OCI-LY3 (cell line): Measurements from ENCODE around the gene SHROOM1.

Experiments
- H2AFZ ChIP-seq: fragments of 200-600, 300-600 bp; shearing (Covaris generic); 2 replicates; pipeline ENCODE4 v1.6.0; 2014; ENCODE audit warnings: antibody characterized with exemption, low read depth, low read length
- H3K27ac ChIP-seq: fragments of 200-600, 300-600 bp; sonication (generic); 2 replicates; pipeline ENCODE4 v1.5.1; 2014; ENCODE audit warnings: mild to moderate bottlenecking, low read length, moderate library complexity, mixed read lengths
- H3K27me3 ChIP-seq: fragments of 200-600, 300-600 bp; sonication (generic); 2 replicates; pipeline ENCODE4 v1.6.1; 2014; ENCODE audit warnings: low read depth, low read length, mixed read lengths
- H3K36me3 ChIP-seq: fragments of 200-600, 300-600 bp; sonication (generic); replicated peaks from 2 replicates; pipeline ENCODE3; 2014; ENCODE audit warnings: low read depth, low read length, mixed read lengths
- H3K4me1 ChIP-seq: fragments of 300-600, 200-600 bp; sonication (generic); 2 replicates; pipeline ENCODE4 v1.6.1; 2014; ENCODE audit warnings: low read length, mixed read lengths
- H3K4me2 ChIP-seq: fragments of 200-600, 300-600 bp; sonication (generic); 2 replicates; pipeline ENCODE4 v1.6.1; 2014; ENCODE audit warnings: low read length, mixed read lengths
- H3K4me3 ChIP-seq: fragments of 300-600, 200-600 bp; sonication (generic); 2 replicates; pipeline ENCODE4 v1.5.1; 2014; ENCODE audit warnings: antibody characterized with exemption, mild to moderate bottlenecking, low read length, moderate library complexity
- H3K79me2 ChIP-seq: fragments of 300-600, 200-600 bp; shearing (Covaris generic); 2 replicates; pipeline ENCODE4 v1.6.1; 2014; ENCODE audit warnings: mild to moderate bottlenecking, low read length, mixed read lengths
- H3K9ac ChIP-seq: fragments of 300-600, 200-600 bp; shearing (Covaris generic); 2 replicates; pipeline ENCODE4 v1.6.0; 2014; ENCODE audit warnings: mild to moderate bottlenecking, low read length, moderate library complexity
- H3K9me3 ChIP-seq: fragments of 200-600, 300-600 bp; shearing (Covaris generic); 2 replicates; pipeline ENCODE4 v1.6.1; 2014; ENCODE audit warnings: low read length, mixed read lengths; ENCODE audit not compliant: insufficient read depth
- H4K20me1 ChIP-seq: fragments of 200-600, 300-600 bp; sonication (generic); 2 replicates; pipeline ENCODE4 v1.6.1; 2016; ENCODE audit warnings: low read length, mixed read lengths; ENCODE audit not compliant: insufficient read depth
- EZH2phosphoT487 ChIP-seq: fragments of 200-600 bp; shearing (Covaris generic); IDR thresholded peaks from 2 replicates; pipeline ENCODE4 v1.6.1; 2018; ENCODE audit warnings: antibody characterized with exemption, mixed run types, low read depth
- TF ChIP-seq, protein P1 (sequence below): fragments of 200-600, 300-600 bp; sonication (generic); IDR thresholded peaks from 2 replicates; pipeline ENCODE4 v1.5.1; 2014; ENCODE audit warnings: antibody characterized with exemption, low read length, low read depth

Gene SHROOM1

DNA sequence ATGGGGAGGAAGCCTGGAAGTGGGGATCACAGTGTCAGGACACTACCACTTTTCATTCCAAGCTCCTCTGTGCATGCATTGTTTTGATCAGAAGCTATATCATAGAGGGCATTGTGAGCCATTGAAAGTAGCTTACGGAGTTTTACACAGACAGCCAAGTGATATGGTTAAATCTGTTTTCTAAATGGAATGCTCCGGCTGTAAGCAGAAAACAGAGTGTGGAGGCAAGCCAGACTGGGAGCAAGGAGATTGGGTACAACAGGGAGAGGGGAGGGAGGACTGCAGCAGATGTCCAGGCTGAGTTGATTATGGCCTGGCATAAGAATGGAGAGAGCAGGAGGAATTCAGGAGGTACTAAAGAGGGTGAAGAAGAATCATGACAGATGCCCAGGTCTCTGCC, 32.8 kb downstream of the SHROOM1 start:
- no peaks in the 10 kb centered on the region for H3K36me3 ChIP-seq
- no peak overlapping the region for H3K4me2 ChIP-seq
- H3K79me2 ChIP-seq, result no peaks in the 10 kb centered on the region
- no peak overlapping the region for H3K9ac ChIP-seq
- no peaks in the 10 kb centered on the region for H3K9me3 ChIP-seq
- H4K20me1 ChIP-seq, result no peaks in the 10 kb centered on the region
- TF ChIP-seq EZH2phosphoT487, result no peak
- TF ChIP-seq, protein P1, sequence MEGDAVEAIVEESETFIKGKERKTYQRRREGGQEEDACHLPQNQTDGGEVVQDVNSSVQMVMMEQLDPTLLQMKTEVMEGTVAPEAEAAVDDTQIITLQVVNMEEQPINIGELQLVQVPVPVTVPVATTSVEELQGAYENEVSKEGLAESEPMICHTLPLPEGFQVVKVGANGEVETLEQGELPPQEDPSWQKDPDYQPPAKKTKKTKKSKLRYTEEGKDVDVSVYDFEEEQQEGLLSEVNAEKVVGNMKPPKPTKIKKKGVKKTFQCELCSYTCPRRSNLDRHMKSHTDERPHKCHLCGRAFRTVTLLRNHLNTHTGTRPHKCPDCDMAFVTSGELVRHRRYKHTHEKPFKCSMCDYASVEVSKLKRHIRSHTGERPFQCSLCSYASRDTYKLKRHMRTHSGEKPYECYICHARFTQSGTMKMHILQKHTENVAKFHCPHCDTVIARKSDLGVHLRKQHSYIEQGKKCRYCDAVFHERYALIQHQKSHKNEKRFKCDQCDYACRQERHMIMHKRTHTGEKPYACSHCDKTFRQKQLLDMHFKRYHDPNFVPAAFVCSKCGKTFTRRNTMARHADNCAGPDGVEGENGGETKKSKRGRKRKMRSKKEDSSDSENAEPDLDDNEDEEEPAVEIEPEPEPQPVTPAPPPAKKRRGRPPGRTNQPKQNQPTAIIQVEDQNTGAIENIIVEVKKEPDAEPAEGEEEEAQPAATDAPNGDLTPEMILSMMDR, result no peak
- H3K27ac ChIP-seq, result no peak overlapping the region
- peaks cover 5% of the 10 kb centered on the region; the same call in 1 of the 2 replicates for H3K27me3 ChIP-seq
- H3K4me1 ChIP-seq, result no peaks in the 10 kb centered on the region
- no peak overlapping the region for H2AFZ ChIP-seq
- no peak overlapping the region for H3K4me3 ChIP-seq

DNA sequence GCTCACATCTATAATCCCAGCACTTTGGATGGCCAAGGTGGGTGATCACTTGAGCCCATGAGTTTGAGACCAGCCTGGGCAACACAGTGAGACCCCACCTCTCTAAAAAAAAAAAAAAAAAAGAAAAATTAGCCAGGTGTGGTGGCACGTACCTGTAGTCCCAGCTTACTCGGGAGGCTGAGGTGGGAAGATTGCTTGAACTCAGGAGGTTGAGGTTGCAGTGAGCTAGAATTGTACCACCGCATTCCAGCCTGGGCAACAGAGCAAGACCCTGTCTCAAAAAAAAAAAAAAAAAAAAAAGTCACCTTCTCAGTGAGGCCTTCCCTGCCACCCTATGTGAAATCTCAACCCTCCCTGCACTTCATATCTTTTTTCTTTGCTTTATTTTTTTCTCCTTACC, 39.4 kb downstream of the SHROOM1 start:
- Histone ChIP-seq H3K27ac (no peak overlapping the region), H3K4me2 (no peak overlapping the region), H3K79me2 (no peaks in the 10 kb centered on the region), H2AFZ (no peak overlapping the region), H3K9ac (no peak overlapping the region), H3K27me3 (no peaks in the 10 kb centered on the region), H3K36me3 (no peaks in the 10 kb centered on the region), H4K20me1 (no peaks in the 10 kb centered on the region), H3K9me3 (no peaks in the 10 kb centered on the region), H3K4me3 (no peak overlapping the region), H3K4me1 (peaks cover under 1% of the 10 kb centered on the region; the same call in 1 of the 2 replicates)
- TF ChIP-seq EZH2phosphoT487, result no peak
- TF ChIP-seq, protein P1, result no peak

DNA sequence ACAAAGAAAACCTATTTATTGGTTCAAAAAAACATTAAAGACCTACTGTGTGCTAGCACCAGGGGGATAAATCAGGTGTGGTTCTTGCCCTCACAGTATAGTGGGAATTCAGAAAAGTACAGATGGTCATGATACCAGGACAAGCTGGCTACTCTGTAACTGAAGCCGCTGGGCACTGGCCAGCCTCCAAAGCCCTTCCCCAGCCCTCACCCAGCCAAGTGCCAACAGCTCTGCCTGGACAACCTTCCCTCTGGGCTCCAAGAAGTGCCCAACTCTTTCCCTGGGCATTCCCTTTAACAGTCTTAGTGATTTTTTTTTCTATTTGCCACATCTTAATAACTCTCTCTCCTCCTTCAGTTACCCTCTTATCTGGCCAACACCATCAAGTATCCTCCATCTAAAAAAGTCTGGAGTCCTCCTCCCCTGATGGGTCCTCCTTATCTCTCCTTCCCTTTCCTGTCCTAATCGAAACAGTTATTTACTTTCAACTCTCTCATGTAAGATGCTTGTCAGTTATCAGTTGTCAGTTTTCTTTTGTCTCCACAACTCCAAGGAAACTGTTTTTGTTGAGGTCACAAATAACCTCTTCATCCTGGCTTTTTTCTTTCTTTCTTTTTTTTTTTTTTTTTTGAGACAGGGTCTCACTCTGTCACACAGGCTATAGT, 40.1 kb downstream of the SHROOM1 start:
- no peak overlapping the region for H3K4me3 ChIP-seq
- H3K4me1 ChIP-seq, result peaks cover 7% of the 10 kb centered on the region
- no peaks in the 10 kb centered on the region for H3K27me3 ChIP-seq
- H3K9ac ChIP-seq, result no peak overlapping the region
- H3K9me3 ChIP-seq, result no peaks in the 10 kb centered on the region
- H4K20me1 ChIP-seq, result no peaks in the 10 kb centered on the region
- no peak overlapping the region for H3K4me2 ChIP-seq
- no peak for TF ChIP-seq EZH2phosphoT487
- TF ChIP-seq, protein P1, result no peak
- H3K27ac ChIP-seq, result no peak overlapping the region
- no peaks in the 10 kb centered on the region for H3K79me2 ChIP-seq
- no peak overlapping the region for H2AFZ ChIP-seq
- no peaks in the 10 kb centered on the region for H3K36me3 ChIP-seq

DNA sequence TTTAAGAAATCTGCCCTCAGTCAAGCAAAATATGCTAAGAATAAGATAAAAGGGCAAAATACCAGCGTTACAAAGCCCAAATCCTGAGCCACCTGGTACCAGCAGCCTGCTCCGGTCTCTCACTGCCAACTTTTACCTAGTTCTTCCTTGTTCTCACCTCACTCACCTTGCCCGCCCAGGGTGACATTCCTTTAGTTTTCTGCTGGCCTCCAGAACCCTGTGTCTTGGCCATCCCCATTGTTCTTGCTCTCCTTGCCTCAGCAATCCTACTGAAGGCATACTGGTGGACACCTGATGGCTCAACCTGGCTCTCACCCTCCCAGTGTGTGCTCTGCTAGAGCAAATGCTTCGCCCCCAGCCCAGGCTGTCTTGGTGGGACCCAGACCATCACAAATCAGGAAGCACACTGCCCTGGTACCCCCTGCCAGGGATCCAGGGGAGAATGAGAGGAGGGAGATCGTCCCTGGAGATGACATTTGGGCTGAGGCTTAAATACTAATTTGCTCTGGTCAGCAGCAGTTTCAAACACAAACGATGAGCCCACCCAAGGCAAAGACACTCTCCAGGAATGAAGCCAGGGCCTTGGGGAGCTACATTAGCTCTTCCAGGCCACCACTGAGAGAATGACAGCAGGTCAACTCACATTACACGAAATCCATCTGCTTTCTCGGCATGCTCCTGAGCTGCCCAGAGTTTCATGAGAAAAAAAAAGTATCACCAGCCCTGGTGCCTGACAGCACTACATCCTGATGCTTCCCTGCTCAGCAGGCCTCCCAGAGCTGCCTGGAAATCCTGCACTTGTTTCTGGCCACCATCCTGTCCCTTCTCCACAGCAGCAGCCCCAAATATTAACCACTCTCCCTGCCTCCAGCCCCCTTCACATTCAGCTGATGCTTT, 41.2 kb downstream of the SHROOM1 start:
- no peaks in the 10 kb centered on the region for H3K36me3 ChIP-seq
- TF ChIP-seq, protein P1, result no peak
- no peak for TF ChIP-seq EZH2phosphoT487
- no peak overlapping the region for H2AFZ ChIP-seq
- H3K9ac ChIP-seq, result no peak overlapping the region
- H3K27me3 ChIP-seq, result no peaks in the 10 kb centered on the region
- no peak overlapping the region for H3K4me2 ChIP-seq
- peaks cover 12% of the 10 kb centered on the region for H3K4me1 ChIP-seq
- H4K20me1 ChIP-seq, result no peaks in the 10 kb centered on the region
- no peak overlapping the region for H3K27ac ChIP-seq
- H3K4me3 ChIP-seq, result no peak overlapping the region
- H3K79me2 ChIP-seq, result no peaks in the 10 kb centered on the region
- no peaks in the 10 kb centered on the region for H3K9me3 ChIP-seq
